Panc1 (cell line): ENCODE measurements around the gene MOV10L1.

Experiments
- CTCF ChIP-seq: fragments of 450-650 bp; IDR thresholded peaks from 2 replicates; pipeline ENCODE4 v1.5.1; 2017; ENCODE audit warnings: mild to moderate bottlenecking
- TF ChIP-seq, protein P1 (sequence below), 2 experiments: IDR thresholded peaks; 2 replicates each; pipeline ENCODE4 v1.6.1; 2011 to 2012; ENCODE audit warnings: low read depth in 2 of 2, control low read depth in 1 of 2, low read length in 1 of 2, mild to moderate bottlenecking in 1 of 2, moderate library complexity in 1 of 2; ENCODE audit not compliant: insufficient read depth in 1 of 2

DNA sequence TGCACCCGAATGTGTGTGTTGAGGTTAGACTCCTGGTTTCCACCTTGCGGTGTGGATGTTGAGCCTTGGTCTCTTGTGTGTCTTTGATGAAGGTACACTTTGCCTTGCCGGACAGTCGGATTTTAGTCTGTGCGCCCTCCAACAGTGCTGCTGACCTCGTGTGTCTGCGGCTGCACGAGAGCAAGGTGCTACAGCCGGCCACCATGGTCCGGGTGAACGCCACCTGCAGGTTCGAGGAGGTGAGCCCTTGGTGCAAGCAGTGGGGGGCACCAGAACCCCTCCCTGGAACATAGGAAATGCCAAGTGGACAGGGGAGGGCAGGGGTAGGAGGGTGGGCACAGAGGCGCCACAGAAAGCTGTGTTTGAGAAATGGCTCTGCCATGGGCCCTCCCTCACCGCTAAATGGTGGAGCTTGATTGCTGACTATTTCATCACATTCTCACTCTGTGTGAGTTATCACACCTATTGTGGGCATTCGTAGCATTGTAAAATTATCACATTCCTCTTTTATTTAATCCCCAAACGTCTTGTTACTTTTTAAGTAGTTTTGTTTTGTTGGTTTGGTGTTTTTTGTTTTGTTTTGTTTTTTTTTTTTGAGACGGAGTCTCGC, 54.3 kb downstream of the MOV10L1 start:
- TF ChIP-seq, protein P1, sequence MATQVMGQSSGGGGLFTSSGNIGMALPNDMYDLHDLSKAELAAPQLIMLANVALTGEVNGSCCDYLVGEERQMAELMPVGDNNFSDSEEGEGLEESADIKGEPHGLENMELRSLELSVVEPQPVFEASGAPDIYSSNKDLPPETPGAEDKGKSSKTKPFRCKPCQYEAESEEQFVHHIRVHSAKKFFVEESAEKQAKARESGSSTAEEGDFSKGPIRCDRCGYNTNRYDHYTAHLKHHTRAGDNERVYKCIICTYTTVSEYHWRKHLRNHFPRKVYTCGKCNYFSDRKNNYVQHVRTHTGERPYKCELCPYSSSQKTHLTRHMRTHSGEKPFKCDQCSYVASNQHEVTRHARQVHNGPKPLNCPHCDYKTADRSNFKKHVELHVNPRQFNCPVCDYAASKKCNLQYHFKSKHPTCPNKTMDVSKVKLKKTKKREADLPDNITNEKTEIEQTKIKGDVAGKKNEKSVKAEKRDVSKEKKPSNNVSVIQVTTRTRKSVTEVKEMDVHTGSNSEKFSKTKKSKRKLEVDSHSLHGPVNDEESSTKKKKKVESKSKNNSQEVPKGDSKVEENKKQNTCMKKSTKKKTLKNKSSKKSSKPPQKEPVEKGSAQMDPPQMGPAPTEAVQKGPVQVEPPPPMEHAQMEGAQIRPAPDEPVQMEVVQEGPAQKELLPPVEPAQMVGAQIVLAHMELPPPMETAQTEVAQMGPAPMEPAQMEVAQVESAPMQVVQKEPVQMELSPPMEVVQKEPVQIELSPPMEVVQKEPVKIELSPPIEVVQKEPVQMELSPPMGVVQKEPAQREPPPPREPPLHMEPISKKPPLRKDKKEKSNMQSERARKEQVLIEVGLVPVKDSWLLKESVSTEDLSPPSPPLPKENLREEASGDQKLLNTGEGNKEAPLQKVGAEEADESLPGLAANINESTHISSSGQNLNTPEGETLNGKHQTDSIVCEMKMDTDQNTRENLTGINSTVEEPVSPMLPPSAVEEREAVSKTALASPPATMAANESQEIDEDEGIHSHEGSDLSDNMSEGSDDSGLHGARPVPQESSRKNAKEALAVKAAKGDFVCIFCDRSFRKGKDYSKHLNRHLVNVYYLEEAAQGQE (IDR thresholded peaks at IDR 0.05; ENCODE audit: insufficient read depth in 1 of 2, low read depth in 2 of 2, low read length in 1 of 2), result no peak
- TF ChIP-seq CTCF, result no peak
